T-cell (primary cell): ENCODE results near the gene CTBP1. TPM values are rescaled to one million over a fixed set of nuclear protein-coding genes. Genes with fewer than 3 reads are reported as not detected.
A peak's percentile ranks its signal among the peaks of the same experiment; 100 is the strongest.

Source experiments
- ATAC-seq, 4 experiments: fragments of 200-7000 bp in 3 of 4; fragments of 150-1000 bp in 1 of 4; cut with Tn5 transposase; replicated peaks in 1 of 4; 1 replicate in 3 of 4; 2 replicates in 1 of 4; pipeline ENCODE4 v1.10.0; 2021; ENCODE audit warnings: moderate library complexity in 3 of 4, mild to moderate bottlenecking in 2 of 4, moderate number of reproducible peaks in 1 of 4
- CTCF ChIA-PET, 2 donors: fragments of 300-600 bp; sonication (Branson Sonifier 250); formaldehyde crosslinking; loops; one replicate each; lab custom pipeline; 2022; ENCODE audit warnings: antibody characterized with exemption in 2 of 2; lab: Charles Lee
- POLR2A ChIA-PET, 2 donors: fragments of 300-600 bp; sonication (Branson Sonifier 250); formaldehyde crosslinking; loops; one replicate each; lab custom pipeline; 2022; ENCODE audit warnings: antibody characterized with exemption in 2 of 2; lab: Charles Lee
- DNase-seq, 35 experiments: peaks; one replicate each; pipeline versions ENCODE4 v3.0.0 to v3.0.0-alpha.2; 2013 to 2023
- H3K27ac ChIP-seq: one replicate; pipeline ENCODE4 v1.5.1; 2013; ENCODE audit warnings: low read length
- H3K27me3 ChIP-seq, 2 experiments: replicated peaks in 1 of 2; 1 replicate in 1 of 2; 2 replicates in 1 of 2; pipeline versions ENCODE4 v1.6.1 to v1.7.0; 2013; ENCODE audit warnings: low read length in 1 of 2, mixed read lengths in 1 of 2; ENCODE audit not compliant: control insufficient read depth in 2 of 2, insufficient read depth in 2 of 2; ENCODE audit errors: extremely low read depth in 1 of 2
- H3K36me3 ChIP-seq, 2 donors: 1 replicate in 1 of 2; 2 replicates in 1 of 2; pipeline versions ENCODE4 v1.6.1 to v1.7.0; 2013; ENCODE audit warnings: low read length in 1 of 2; ENCODE audit not compliant: control insufficient read depth in 2 of 2, insufficient read depth in 1 of 2; ENCODE audit errors: extremely low read depth in 1 of 2
- H3K4me1 ChIP-seq, 2 experiments: 1 replicate in 1 of 2; 2 replicates in 1 of 2; pipeline versions ENCODE4 v1.6.1 to v1.7.0; 2013; ENCODE audit warnings: low read length in 2 of 2, mixed read lengths in 1 of 2; ENCODE audit not compliant: insufficient read depth in 2 of 2, control insufficient read depth in 1 of 2; ENCODE audit errors: extremely low read depth in 1 of 2
- H3K4me3 ChIP-seq, 2 donors: 1 replicate in 1 of 2; 2 replicates in 1 of 2; pipeline versions ENCODE4 v1.5.1 to v1.7.0; 2013; ENCODE audit warnings: mild to moderate bottlenecking in 2 of 2, low read length in 1 of 2, moderate library complexity in 1 of 2; ENCODE audit not compliant: control insufficient read depth in 1 of 2; ENCODE audit errors: extremely low read depth in 1 of 2
- H3K9me3 ChIP-seq: 2 replicates; pipeline ENCODE4 v1.7.0; 2013
- H3K27ac Mint-ChIP-seq, 2 donors: one replicate each; pipeline ENCODE4 v1.8.0; 2020 to 2021; ENCODE audit warnings: mild to moderate bottlenecking in 2 of 2, mixed read lengths in 2 of 2
- H3K27me3 Mint-ChIP-seq, 2 donors: one replicate each; pipeline ENCODE4 v1.8.0; 2021 to 2022; ENCODE audit warnings: mixed read lengths in 2 of 2
- H3K36me3 Mint-ChIP-seq: one replicate; pipeline ENCODE4 v1.8.0; 2021; ENCODE audit warnings: mixed read lengths
- H3K4me1 Mint-ChIP-seq, 3 donors: one replicate each; pipeline ENCODE4 v1.8.0; 2020 to 2022; ENCODE audit warnings: mixed read lengths in 3 of 3, mild to moderate bottlenecking in 1 of 3
- H3K4me3 Mint-ChIP-seq, 3 donors: one replicate each; pipeline ENCODE4 v1.8.0; 2020 to 2022; ENCODE audit warnings: mild to moderate bottlenecking in 3 of 3, mixed read lengths in 3 of 3, moderate library complexity in 3 of 3
- H3K9me3 Mint-ChIP-seq, 3 donors: one replicate each; pipeline ENCODE4 v1.8.0; 2020 to 2022; ENCODE audit warnings: mixed read lengths in 3 of 3
- WGBS: methylation state at CpG from one replicate; pipeline ENCODE4 v1.1.5; 2013; ENCODE audit warnings: missing lambda C conversion rate; ENCODE audit not compliant: insufficient coverage; 5-methylcytosine and 5-hydroxymethylcytosine counted together
- total RNA-seq, 35 experiments: library from RNA in 6 of 35; stranded (reverse) in 6 of 35; fragments of 120-200 nt in 1 of 35; gene quantifications; one replicate each; pipeline versions ENCODE4 v1.2.1 to v1.2.4 and lab custom pipeline; 2013 to 2026

CTBP1 gene
- total RNA-seq, 5 donors from 2014 or later (not counting 1 experiment from before 2014, with no cell fraction given) = 185 to 232 (median 207) TPM

GRCh38 chr4:1172971-1173757 is 75.8 kb downstream of the CTBP1 start:
- Mint-ChIP-seq H3K27ac (no peak overlapping the region), H3K27me3 (peaks cover 6 to 19% of the 10 kb centered on the region in 2 donors), H3K36me3 (no peaks in the 10 kb centered on the region), H3K9me3 (no peaks in the 10 kb centered on the region), H3K4me1 (peaks cover 12 to 27% (median 20%) of the 10 kb centered on the region in 3 donors), H3K4me3 (peak overlapping the region in 2 of 3 donors; percentile 3 to 64)
- 89% methylated on average over 18 of the region's 20 CpGs for WGBS
- CTCF ChIA-PET = interaction anchor here in 1 of 2 donors (0.5 kb wide), 1 partner anchor 11 kb away, joined by 5 read pairs; no protein-coding TSS in a partner anchor
- no peak overlapping the region for H3K27ac ChIP-seq
- no peak for DNase-seq
- POLR2A ChIA-PET = interaction anchor here in 1 of 2 donors (0.6 kb wide), 1 partner anchor 10 kb away, joined by 7 read pairs; no protein-coding TSS in a partner anchor
- peaks cover 0 to 2% of the 10 kb centered on the region in 2 donors for H3K36me3 ChIP-seq
- no peaks in the 10 kb centered on the region for H3K9me3 ChIP-seq
- peaks cover 3 to 71% of the 10 kb centered on the region in 2 experiments for H3K4me1 ChIP-seq
- no peak overlapping the region for H3K4me3 ChIP-seq
- no peak for ATAC-seq
- peaks cover 0 to 65% of the 10 kb centered on the region in 2 experiments for H3K27me3 ChIP-seq

GRCh38 chr4:1172228-1172851 is 76.6 kb downstream of the CTBP1 start, which contains the start of gene SPON2:
SPON2 (minus strand) TSS chr4:1172583.
- CTCF ChIA-PET = interaction anchor here in 1 of 2 donors (0.5 kb wide), 1 partner anchor 12 kb away, joined by 5 read pairs; no protein-coding TSS in a partner anchor
- peaks cover 6 to 20% of the 10 kb centered on the region in 2 donors for H3K27me3 Mint-ChIP-seq

GRCh38 chr4:1171311-1172227 is 77.4 kb downstream of the CTBP1 start:
- no peak overlapping the region for H3K27ac ChIP-seq
- peaks cover 6 to 20% of the 10 kb centered on the region in 2 donors for H3K27me3 Mint-ChIP-seq
- H3K9me3 Mint-ChIP-seq = no peaks in the 10 kb centered on the region
- H3K27me3 ChIP-seq = peaks cover 0 to 70% of the 10 kb centered on the region in 2 experiments
- H3K27ac Mint-ChIP-seq = no peak overlapping the region
- no peaks in the 10 kb centered on the region for H3K9me3 ChIP-seq
- DNase-seq (peak in 33 of 35 experiments; percentile 37 to 80 (median 57)), ATAC-seq (peak; percentile 39 to 49 (median 46))
- WGBS = 2% methylated on average over 88 of the region's 88 CpGs
- H3K36me3 Mint-ChIP-seq = no peaks in the 10 kb centered on the region
- ChIA-PET CTCF (interaction anchor here in 1 of 2 donors (1.0 kb wide), 1 partner anchor 45 kb away, joined by 3 read pairs; no protein-coding TSS in a partner anchor), POLR2A (no interaction called here)
- peaks cover 25 to 37% (median 32%) of the 10 kb centered on the region in 3 donors for H3K4me1 Mint-ChIP-seq
- H3K4me3 ChIP-seq = peak overlapping the region; percentile 48 to 63
- H3K4me1 ChIP-seq = peaks cover 3 to 71% of the 10 kb centered on the region in 2 experiments
- H3K4me3 Mint-ChIP-seq = peak overlapping the region; percentile 46 to 73 (median 64)
- H3K36me3 ChIP-seq = peaks cover 0 to 2% of the 10 kb centered on the region in 2 donors

More at GRCh38 chr4:1172228-1172851, 76.6 kb downstream of the CTBP1 start, which contains the start of gene SPON2:
- peaks cover 3 to 71% of the 10 kb centered on the region in 2 experiments for H3K4me1 ChIP-seq
- Mint-ChIP-seq H3K27ac (no peak within 1 kb of the TSS), H3K9me3 (no peaks in the 10 kb centered on the region), H3K4me3 (peak within 1 kb of the TSS; percentile 36 to 73 (median 64)), H3K36me3 (no peaks in the 10 kb centered on the region), H3K4me1 (peaks cover 18 to 33% (median 26%) of the 10 kb centered on the region in 3 donors)
- ATAC-seq (no peak), DNase-seq (peak in 2 of 35 experiments; percentile 22 to 24)
- peaks cover 0 to 69% of the 10 kb centered on the region in 2 experiments for H3K27me3 ChIP-seq
- H3K9me3 ChIP-seq = no peaks in the 10 kb centered on the region
- peaks cover 0 to 2% of the 10 kb centered on the region in 2 donors for H3K36me3 ChIP-seq
- no peak within 1 kb of the TSS for H3K27ac ChIP-seq
- H3K4me3 ChIP-seq = peak within 1 kb of the TSS; percentile 48 to 63
- 9% methylated on average over 45 of the region's 54 CpGs for WGBS
- POLR2A ChIA-PET = no interaction called here

- CTCF ChIA-PET = interaction anchor here in 1 of 2 donors (1.0 kb wide), 1 partner anchor 46 kb away, joined by 3 read pairs; no protein-coding TSS in a partner anchor
- Mint-ChIP-seq H3K9me3 (no peaks in the 10 kb centered on the region), H3K27ac (no peak overlapping the region), H3K4me3 (peak overlapping the region in 2 of 3 donors; percentile 64 to 73), H3K4me1 (peaks cover 27 to 34% (median 33%) of the 10 kb centered on the region in 3 donors), H3K27me3 (peaks cover 6 to 20% of the 10 kb centered on the region in 2 donors), H3K36me3 (no peaks in the 10 kb centered on the region)
- Histone ChIP-seq H3K27ac (no peak overlapping the region), H3K4me3 (peak overlapping the region; percentile 19 to 26), H3K27me3 (peaks cover 0 to 77% of the 10 kb centered on the region in 2 experiments), H3K36me3 (peaks cover 0 to 2% of the 10 kb centered on the region in 2 donors), H3K9me3 (no peaks in the 10 kb centered on the region), H3K4me1 (peaks cover 3 to 71% of the 10 kb centered on the region in 2 experiments)
- DNase-seq (no peak), ATAC-seq (no peak)
- POLR2A ChIA-PET = no interaction called here
- 20% methylated on average over 41 of the region's 42 CpGs for WGBS
These were observed 78.0 kb downstream of the CTBP1 start for GRCh38 chr4:1170976-1171310.

- DNase-seq (no peak), ATAC-seq (no peak)
- Histone ChIP-seq H3K4me3 (peak overlapping the region; percentile 19 to 26), H3K27ac (no peak overlapping the region), H3K4me1 (peaks cover 3 to 68% of the 10 kb centered on the region in 2 experiments), H3K27me3 (peaks cover 0 to 74% of the 10 kb centered on the region in 2 experiments), H3K36me3 (peaks cover 0 to 2% of the 10 kb centered on the region in 2 donors), H3K9me3 (no peaks in the 10 kb centered on the region)
- Mint-ChIP-seq H3K36me3 (no peaks in the 10 kb centered on the region), H3K27ac (no peak overlapping the region), H3K27me3 (peaks cover 6 to 20% of the 10 kb centered on the region in 2 donors), H3K9me3 (no peaks in the 10 kb centered on the region), H3K4me3 (peak overlapping the region; percentile 31 to 65 (median 60)), H3K4me1 (peaks cover 27 to 34% (median 33%) of the 10 kb centered on the region in 3 donors)
- ChIA-PET POLR2A (no interaction called here), CTCF (interaction anchor here in 1 of 2 donors (1.0 kb wide), 1 partner anchor 47 kb away, joined by 3 read pairs; no protein-coding TSS in a partner anchor)
- WGBS = 85% methylated on average over 24 of the region's 37 CpGs
These were observed 78.6 kb downstream of the CTBP1 start for GRCh38 chr4:1170156-1170975.
